ENCODE results near the gene XRCC5.

XRCC5 gene

GRCh38 chr2:216236486-216236885 lies 127.3 kb downstream of the XRCC5 start:
- DNase-seq = no peak

GRCh38 chr2:216242365-216242764 lies 133.2 kb downstream of the XRCC5 start:
- DNase-seq = no peak

- DNase-seq = no peak
These were observed 133.9 kb downstream of the XRCC5 start for GRCh38 chr2:216243026-216243425.

DNA sequence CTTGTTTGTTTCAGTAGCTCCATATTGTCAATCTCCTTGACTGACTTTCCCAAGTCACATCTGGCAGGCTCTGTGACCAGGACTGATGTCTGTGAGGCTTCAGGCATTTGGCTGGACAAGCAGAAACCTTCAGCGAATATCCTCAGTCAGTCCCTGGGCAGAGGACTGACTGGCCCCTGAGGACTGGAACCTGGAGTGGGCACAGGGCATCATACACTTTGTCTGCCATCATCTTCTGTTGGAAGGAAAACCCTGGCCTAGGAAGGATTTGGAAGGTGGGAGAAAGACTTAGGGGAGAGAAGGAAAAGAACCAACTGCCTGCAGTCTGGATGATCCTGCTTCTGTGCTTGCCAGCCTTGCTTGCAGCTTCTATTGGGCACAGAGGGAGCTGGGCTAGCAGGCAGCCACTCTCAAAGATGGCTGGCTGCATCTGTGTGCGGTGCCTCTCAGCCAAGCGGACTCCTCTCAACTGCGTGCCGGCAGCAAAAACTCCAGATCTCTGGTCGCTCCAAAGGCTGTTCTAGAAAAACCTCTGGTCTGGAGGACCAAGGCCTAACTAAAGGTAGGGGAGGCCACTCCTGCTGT lies 136.3 kb downstream of the XRCC5 start:
- DNase-seq = no peak

DNA sequence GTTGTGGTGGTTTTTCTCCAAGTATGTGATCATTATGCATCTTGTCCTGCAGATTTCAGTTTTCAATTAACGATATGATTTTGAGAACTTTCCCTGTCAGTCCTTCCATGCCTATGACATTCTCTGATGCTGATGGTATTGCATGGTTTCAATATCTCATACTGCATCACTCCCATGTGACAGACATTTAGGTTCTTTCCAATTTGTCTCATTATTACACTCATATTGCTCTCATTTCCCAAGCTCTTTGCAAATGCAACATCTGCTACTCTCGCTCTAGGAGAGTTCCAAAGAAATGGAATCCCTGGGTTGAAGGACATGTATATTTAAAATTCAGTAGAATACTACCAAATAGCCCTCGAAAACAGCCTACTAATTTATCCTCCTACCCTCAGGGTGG lies 137.6 kb downstream of the XRCC5 start:
- no peak for DNase-seq

Measured in NCI-H526 (cell line).